ENCODE measurements around the gene ADORA1.

The ADORA1 gene

GRCh38 chr1:203175827-203176241 lies 48.3 kb downstream of the ADORA1 start:
- no peak for ATAC-seq (ENCODE audit: insufficient read depth, low read depth)
- Histone ChIP-seq H2AFZ (ENCODE audit: low read depth, low read length) (no peak overlapping the region), H3K27ac (ENCODE audit: low read length) (no peak overlapping the region), H3K36me3 (ENCODE audit: insufficient read depth, low read length) (no peaks in the 10 kb centered on the region), H3K9ac (ENCODE audit: low read depth, low read length) (no peak overlapping the region), H3K27me3 (ENCODE audit: insufficient read depth, low read length, poor library complexity) (peaks cover 21% of the 10 kb centered on the region), H3K4me2 (ENCODE audit: insufficient read depth, low read length) (no peak overlapping the region), H3K4me1 (ENCODE audit: insufficient read depth, low read length) (no peaks in the 10 kb centered on the region), H4K20me1 (ENCODE audit: insufficient read depth, low read length) (peaks cover 6% of the 10 kb centered on the region), H3K79me2 (ENCODE audit: insufficient read depth, low read length) (no peaks in the 10 kb centered on the region), H3K9me3 (ENCODE audit: insufficient read depth, low read length, severe bottlenecking) (no peaks in the 10 kb centered on the region), H3K4me3 (ENCODE audit: low read depth in 1 of 2, low read length in 2 of 2) (no peak overlapping the region)
- DNase-seq, result no peak
- TF ChIP-seq CTCF (IDR thresholded peaks at IDR 0.05; ENCODE audit: borderline replicate concordance, extremely low read depth, low read length, poor library complexity, severe bottlenecking) (no peak), EZH2 (IDR thresholded peaks at IDR 0.05; ENCODE audit: borderline replicate concordance, low read depth, low read length, severe bottlenecking) (no peak)

GRCh38 chr1:203176273-203177035 lies 48.9 kb downstream of the ADORA1 start:
- no peak for TF ChIP-seq CTCF (IDR thresholded peaks at IDR 0.05; ENCODE audit: borderline replicate concordance, extremely low read depth, low read length, poor library complexity, severe bottlenecking)
- no peak for TF ChIP-seq EZH2 (IDR thresholded peaks at IDR 0.05; ENCODE audit: borderline replicate concordance, low read depth, low read length, severe bottlenecking)
- DNase-seq, result no peak
- Histone ChIP-seq H3K9me3 (ENCODE audit: insufficient read depth, low read length, severe bottlenecking) (no peaks in the 10 kb centered on the region), H3K79me2 (ENCODE audit: insufficient read depth, low read length) (no peaks in the 10 kb centered on the region), H3K4me1 (ENCODE audit: insufficient read depth, low read length) (no peaks in the 10 kb centered on the region), H4K20me1 (ENCODE audit: insufficient read depth, low read length) (peaks cover 6% of the 10 kb centered on the region), H3K4me3 (ENCODE audit: low read depth in 1 of 2, low read length in 2 of 2) (no peak overlapping the region), H3K36me3 (ENCODE audit: insufficient read depth, low read length) (no peaks in the 10 kb centered on the region), H3K27me3 (ENCODE audit: insufficient read depth, low read length, poor library complexity) (peaks cover 21% of the 10 kb centered on the region), H3K27ac (ENCODE audit: low read length) (no peak overlapping the region), H3K4me2 (ENCODE audit: insufficient read depth, low read length) (no peak overlapping the region), H2AFZ (ENCODE audit: low read depth, low read length) (no peak overlapping the region), H3K9ac (ENCODE audit: low read depth, low read length) (no peak overlapping the region)
- ATAC-seq (ENCODE audit: insufficient read depth, low read depth), result no peak

GRCh38 chr1:203177036-203177405 lies 49.5 kb downstream of the ADORA1 start:
- H2AFZ ChIP-seq (ENCODE audit: low read depth, low read length), result no peak overlapping the region
- H3K9ac ChIP-seq (ENCODE audit: low read depth, low read length), result no peak overlapping the region
- no peaks in the 10 kb centered on the region for H3K79me2 ChIP-seq (ENCODE audit: insufficient read depth, low read length)
- no peak overlapping the region for H3K4me3 ChIP-seq (ENCODE audit: low read depth in 1 of 2, low read length in 2 of 2)
- H3K27me3 ChIP-seq (ENCODE audit: insufficient read depth, low read length, poor library complexity), result peaks cover 21% of the 10 kb centered on the region
- no peaks in the 10 kb centered on the region for H3K4me1 ChIP-seq (ENCODE audit: insufficient read depth, low read length)
- no peak overlapping the region for H3K27ac ChIP-seq (ENCODE audit: low read length)
- H3K9me3 ChIP-seq (ENCODE audit: insufficient read depth, low read length, severe bottlenecking), result no peaks in the 10 kb centered on the region
- H3K36me3 ChIP-seq (ENCODE audit: insufficient read depth, low read length), result no peaks in the 10 kb centered on the region
- TF ChIP-seq CTCF (IDR thresholded peaks at IDR 0.05; ENCODE audit: borderline replicate concordance, extremely low read depth, low read length, poor library complexity, severe bottlenecking) (no peak), EZH2 (IDR thresholded peaks at IDR 0.05; ENCODE audit: borderline replicate concordance, low read depth, low read length, severe bottlenecking) (no peak)
- no peak for ATAC-seq (ENCODE audit: insufficient read depth, low read depth)
- no peak overlapping the region for H3K4me2 ChIP-seq (ENCODE audit: insufficient read depth, low read length)
- H4K20me1 ChIP-seq (ENCODE audit: insufficient read depth, low read length), result peaks cover 6% of the 10 kb centered on the region
- no peak for DNase-seq
